ENCODE data around the gene AOPEP.
"Not testable (repeated sequence)": the region's sequence is repeated elsewhere in the genome, so short reads cannot be mapped to it uniquely, and the experiment has no call there.

The AOPEP gene

GRCh38 chr9:94941211-94941875 lies 214.8 kb downstream of the AOPEP start:
- no peak for DNase-seq

GRCh38 chr9:94944626-94945025 lies 218.1 kb downstream of the AOPEP start:
- DNase-seq = no peak

- peak; percentile 77 for DNase-seq
These were observed 219.0 kb downstream of the AOPEP start for GRCh38 chr9:94945197-94946144.

GRCh38 chr9:94946256-94946655 lies 219.8 kb downstream of the AOPEP start:
- no peak for DNase-seq

- no peak for DNase-seq
These were observed 222.2 kb downstream of the AOPEP start for GRCh38 chr9:94948567-94949235.

GRCh38 chr9:94949370-94949769 lies 222.9 kb downstream of the AOPEP start:
- no peak for DNase-seq

- no peak for DNase-seq
These were observed 223.6 kb downstream of the AOPEP start for GRCh38 chr9:94950040-94950578.

GRCh38 chr9:94950579-94951323 lies 224.3 kb downstream of the AOPEP start:
- no peak for DNase-seq

GRCh38 chr9:94951324-94952135 lies 225.0 kb downstream of the AOPEP start:
- no peak for DNase-seq

GRCh38 chr9:94952565-94953373 lies 226.3 kb downstream of the AOPEP start:
- DNase-seq = peak; percentile 48

GRCh38 chr9:94956731-94957130 lies 230.2 kb downstream of the AOPEP start:
- DNase-seq = no peak

- DNase-seq = no peak
These were observed 234.5 kb downstream of the AOPEP start for GRCh38 chr9:94960964-94961363.

- DNase-seq = no peak
These were observed 235.4 kb downstream of the AOPEP start for GRCh38 chr9:94961870-94962269.

- DNase-seq = not testable (repeated sequence)
These were observed 239.1 kb downstream of the AOPEP start for GRCh38 chr9:94965631-94966030.

- not testable (repeated sequence) for DNase-seq
These were observed 239.5 kb downstream of the AOPEP start for GRCh38 chr9:94966046-94966445.

- DNase-seq = no peak
These were observed 241.0 kb downstream of the AOPEP start for GRCh38 chr9:94967482-94967881.

- no peak for DNase-seq
These were observed 245.1 kb downstream of the AOPEP start for GRCh38 chr9:94971378-94972131.

GRCh38 chr9:94973451-94973941 lies 247.0 kb downstream of the AOPEP start:
- DNase-seq = peak; percentile 82

- no peak for DNase-seq
These were observed 247.8 kb downstream of the AOPEP start for GRCh38 chr9:94974154-94974879.
